Inflammatory macrophage (primary cell): ENCODE data around the gene PDZD4.

Source experiments
- DNase-seq, 2 donors: peaks; one replicate each; pipeline ENCODE4 v3.0.0-alpha.2; 2020 to 2022

Gene PDZD4

GRCh38 chrX:153868576-153869472, 38.5 kb upstream of the PDZD4 start:
- no peak for DNase-seq

DNA sequence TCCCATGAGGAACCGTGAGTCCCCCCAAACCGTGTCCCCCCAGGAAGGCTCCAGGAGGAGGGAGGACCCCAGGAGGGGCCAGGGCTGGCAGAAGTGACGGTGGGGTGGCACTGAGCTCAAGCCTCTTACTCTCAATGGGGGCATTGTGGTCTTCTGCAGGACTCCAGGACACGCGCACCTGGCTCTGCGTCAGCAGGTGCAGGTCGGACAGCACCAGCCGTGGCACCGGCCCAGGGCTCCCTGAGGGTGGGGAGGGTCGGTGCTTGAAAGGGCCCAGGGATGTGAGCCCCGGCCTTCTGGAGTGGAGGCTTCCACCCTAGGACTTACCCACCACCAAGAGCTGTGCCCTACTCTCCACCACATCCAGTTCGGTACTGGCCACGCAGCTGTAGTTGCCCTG, 37.3 kb upstream of the PDZD4 start:
- no peak for DNase-seq

GRCh38 chrX:153867139-153867538, 36.8 kb upstream of the PDZD4 start:
- no peak for DNase-seq

DNA sequence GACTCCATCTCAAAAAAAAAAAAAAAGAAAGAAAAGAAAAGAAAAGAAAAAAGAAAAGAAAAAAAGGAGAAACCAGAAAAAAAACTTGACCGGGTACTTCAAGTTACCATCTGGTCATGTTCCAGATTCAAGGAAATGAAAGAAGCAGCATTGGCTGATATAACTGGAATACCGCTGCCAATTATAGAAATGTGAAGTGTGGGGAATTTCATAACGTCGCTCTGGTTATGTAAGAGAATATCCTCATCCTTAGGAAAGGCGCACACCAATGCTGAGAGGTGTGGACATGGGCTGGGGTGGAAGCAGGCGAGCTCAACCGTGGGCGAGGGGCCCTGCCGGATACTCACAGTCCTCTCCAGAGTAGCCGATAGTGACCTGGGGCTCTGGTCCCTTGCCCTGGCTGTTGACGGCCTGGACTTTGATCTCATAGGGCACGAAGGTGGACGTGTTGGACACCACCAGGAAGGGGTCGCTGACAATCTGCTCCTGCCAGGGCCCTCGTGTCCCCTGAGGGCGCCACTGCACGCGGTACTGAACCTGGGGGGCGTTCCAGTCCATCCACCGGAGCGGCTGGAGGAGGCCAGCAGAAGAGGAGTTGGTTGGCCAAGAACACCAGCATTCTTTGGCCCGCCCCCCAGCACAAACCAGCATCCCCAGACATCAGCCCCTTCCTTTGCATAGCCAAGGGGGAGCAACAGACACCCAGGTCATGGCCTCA, 36.1 kb upstream of the PDZD4 start:
- DNase-seq = no peak

- no peak for DNase-seq
Observed at GRCh38 chrX:153865685-153866084, 35.3 kb upstream of the PDZD4 start.

DNA sequence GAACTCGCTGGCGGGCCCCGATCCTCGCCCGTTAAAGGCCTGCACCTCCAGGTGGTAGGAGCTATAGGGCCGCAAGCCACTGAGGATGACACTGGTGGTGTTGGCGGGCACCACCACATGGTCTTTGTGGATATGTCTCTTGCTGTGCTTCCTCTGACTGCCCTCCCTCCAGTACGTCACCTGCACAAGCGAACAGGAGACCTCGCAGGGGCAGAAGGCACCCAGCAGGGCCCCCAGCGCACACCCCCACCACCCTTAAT, 34.9 kb upstream of the PDZD4 start:
- DNase-seq = no peak

- no peak for DNase-seq
Observed at GRCh38 chrX:153864561-153865320, 34.4 kb upstream of the PDZD4 start.

DNA sequence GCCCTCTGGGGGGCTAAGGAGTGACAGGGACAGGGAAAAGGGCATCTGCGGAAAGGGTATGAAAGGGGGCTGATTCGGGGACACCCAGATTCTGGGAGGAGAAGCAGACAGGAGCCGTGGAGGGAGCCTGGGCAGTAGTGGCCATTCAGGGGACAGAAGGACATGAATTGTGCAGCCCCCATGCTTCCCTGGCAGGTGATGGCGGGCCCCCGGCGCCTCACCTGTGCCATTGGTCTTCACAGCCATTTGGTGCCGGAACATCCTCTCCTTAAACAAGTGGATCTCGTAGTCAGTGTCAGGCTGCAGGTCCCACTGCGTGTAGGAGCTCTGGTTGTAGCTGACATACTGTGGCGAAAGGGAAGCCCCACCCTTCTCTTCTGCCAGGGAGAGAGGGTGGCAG, 33.8 kb upstream of the PDZD4 start:
- no peak for DNase-seq

DNA sequence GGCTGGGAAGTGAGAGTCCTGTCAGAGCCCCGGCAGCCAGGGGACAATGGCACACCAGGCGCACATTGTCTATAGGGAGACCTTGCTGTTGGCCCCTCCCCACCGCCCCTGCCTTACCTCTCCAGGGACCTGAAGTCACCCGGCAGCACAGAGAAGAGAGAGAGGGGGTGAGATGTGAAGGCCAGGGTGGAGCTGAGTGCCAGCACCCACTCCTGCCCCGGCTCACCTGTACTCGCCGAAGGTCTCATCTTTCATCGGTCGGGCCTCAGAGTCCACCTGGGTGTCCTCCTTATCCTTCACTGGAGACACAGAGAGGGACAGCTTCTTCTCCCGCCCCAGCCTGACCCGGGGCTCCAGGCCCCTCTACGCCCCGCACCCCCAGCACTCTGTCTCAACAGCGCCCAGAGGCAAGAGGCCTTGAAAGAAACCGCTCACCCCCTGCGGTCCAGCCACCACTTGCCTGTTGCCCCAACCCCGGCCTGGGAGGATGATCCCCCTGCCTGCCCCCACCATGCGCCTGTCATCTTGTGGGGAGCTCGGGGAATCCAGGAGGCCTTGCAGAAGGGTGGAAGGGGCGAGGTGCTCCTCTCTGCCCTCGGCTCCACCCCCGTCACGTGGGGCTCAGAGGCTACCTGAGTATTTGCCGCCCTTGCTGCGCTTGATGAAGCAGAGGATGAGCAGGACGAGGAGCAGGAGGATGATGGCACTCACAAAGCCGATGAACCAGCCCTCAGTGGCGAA, 33.1 kb upstream of the PDZD4 start:
- no peak for DNase-seq

GRCh38 chrX:153862369-153863250, 32.3 kb upstream of the PDZD4 start:
- DNase-seq = no peak

GRCh38 chrX:153861733-153862310, 31.5 kb upstream of the PDZD4 start:
- no peak for DNase-seq

DNA sequence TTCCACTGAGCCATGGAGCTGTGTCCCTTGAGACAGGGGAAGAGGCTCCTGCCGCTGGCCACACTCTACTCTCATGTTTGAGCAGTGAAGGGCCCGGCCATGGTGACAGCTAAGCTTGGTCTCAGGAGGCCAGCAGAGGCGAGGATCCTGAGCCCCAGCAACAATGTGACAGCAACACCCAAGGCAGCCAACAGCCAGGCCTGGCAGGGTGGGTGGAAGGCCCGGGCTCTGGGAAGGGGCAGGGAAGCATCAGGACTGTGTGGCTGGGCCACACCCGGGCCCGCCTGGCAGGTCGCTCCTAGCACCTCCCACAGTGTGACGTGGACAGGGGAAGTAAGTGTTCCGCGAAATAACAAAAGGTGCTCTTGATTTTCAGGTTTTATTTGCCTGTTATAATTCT, 30.8 kb upstream of the PDZD4 start:
- no peak for DNase-seq

DNA sequence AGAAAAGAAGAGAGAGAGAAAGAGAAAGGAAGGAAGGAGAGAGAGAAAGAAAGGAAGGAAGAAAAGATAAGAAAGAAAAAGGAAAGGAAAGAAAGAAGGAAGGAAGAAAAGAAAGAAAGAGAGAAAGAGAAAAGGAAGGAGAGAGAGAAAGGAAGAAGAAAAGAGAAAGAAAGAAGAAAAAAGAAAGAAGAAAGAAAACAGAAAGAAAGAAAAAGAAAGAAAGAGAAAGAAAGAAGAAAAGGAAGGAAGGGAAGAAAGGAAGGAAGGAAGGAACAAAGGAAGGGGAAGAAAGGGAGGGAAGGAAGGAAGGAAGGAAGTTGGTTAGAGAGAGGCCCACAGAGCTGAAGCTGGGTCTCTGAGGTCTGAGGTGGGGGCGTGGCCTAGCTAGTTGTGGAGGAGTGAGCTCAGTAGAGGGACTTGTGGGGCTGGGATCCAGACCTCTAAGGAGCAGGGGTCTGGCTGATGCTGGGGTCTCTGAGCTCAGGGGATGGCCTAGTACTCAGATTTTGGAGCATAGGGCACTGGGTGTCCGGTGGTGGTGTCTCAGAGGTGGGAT, 27.1 kb upstream of the PDZD4 start:
- no peak for DNase-seq

DNA sequence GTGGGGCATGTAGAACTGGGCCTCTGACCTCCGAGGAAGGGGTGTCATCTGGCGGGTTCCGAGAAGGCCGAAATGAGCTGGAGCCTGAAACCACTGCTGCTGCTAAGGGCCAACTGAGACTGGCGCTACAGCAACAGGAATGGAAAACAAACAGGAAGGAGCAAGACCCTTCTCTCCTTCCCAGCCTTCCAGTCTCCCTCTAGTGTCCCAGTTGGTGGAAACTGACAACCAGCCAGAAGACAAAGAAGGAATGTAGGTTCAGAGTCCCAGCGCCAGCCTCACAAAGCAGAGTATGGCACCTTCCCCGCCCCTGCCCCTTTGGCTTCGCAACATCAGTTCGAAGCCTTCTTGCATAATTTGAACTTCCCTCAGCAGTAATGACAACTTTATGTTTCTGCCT, 24.4 kb upstream of the PDZD4 start:
- no peak for DNase-seq

DNA sequence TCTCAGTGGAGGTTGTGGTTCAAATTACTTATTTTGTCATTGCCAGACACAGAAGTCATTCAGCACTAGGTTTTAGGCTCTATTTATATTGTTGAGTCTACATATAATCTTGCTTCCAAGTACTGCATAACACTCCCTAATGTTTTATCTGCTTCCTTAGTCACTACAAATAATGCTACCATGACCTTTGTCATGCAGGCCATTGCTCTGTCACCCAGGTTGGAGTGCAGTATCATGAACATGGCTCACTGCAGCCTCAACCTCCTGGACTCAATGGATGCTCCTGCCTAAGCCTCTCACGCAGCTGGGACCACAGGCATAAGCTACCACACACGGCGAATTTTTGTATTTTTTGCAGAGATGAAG, 23.5 kb upstream of the PDZD4 start:
- DNase-seq = no peak

GRCh38 chrX:153853180-153853901, 23.0 kb upstream of the PDZD4 start:
- DNase-seq = no peak

DNA sequence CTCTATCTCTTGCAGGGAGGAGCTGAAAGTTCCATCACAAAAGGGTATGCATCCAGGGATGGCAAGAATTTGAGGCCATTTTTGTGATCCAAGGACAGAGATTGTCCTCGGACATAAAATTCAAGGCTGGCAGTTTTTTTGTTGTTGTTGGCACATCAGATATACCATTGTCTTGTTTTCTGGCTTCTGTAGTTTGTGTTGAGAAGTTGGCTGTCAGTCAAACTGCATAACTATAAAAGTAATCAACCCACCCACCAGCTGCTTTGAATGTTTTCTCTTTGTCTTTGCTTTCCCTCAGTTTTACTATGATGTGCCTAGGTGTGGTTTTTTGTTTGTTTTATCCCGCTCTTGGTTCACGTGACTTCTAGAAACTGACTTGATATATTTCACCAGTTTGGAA, 21.6 kb upstream of the PDZD4 start:
- no peak for DNase-seq

DNA sequence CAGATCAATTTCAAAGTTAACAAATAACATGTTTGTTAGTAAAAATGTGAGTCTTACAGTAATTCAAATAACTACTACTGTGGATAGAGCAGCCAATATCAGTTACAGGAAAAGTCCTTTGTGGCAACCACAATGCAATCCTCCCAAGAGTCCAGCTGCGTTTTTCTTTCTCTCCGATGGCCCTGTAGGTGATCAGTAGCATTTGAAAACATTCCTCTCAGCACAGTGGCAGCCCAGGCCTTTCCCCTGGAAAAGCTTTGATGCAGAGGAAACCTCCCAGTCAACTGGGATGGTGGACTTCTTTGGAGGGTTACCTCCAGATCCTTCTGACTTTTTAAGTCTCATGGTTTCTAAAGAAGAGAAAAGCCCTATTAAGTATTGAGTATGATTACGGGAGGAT, 18.0 kb upstream of the PDZD4 start:
- DNase-seq = no peak

- no peak for DNase-seq
Observed at GRCh38 chrX:153845842-153846241, 15.5 kb upstream of the PDZD4 start.

GRCh38 chrX:153845195-153845594, 14.9 kb upstream of the PDZD4 start:
- no peak for DNase-seq
